Tibial nerve (tissue), 4 donors: ENCODE data around the gene TANC1. TPM values are rescaled to one million over a fixed set of nuclear protein-coding genes. Genes with fewer than 3 reads are reported as not detected.

ENCODE experiments used
- DNase-seq, 2 donors: peaks; one replicate each; pipeline ENCODE4 v3.0.0-alpha.2; 2019; ENCODE audit warnings: low spot score in 2 of 2
- H3K27ac ChIP-seq, 4 donors: fragments of 200-600 bp; sonication (generic) in 3 of 4; one replicate each; pipeline ENCODE4 v1.5.1; 2017 to 2019; ENCODE audit warnings: mild to moderate bottlenecking in 1 of 4
- H3K27me3 ChIP-seq, 2 donors: fragments of 200-600 bp; sonication (generic) in 1 of 2; one replicate each; pipeline versions ENCODE4 v1.5.1 to v1.6.0; 2017 to 2019
- H3K36me3 ChIP-seq, 3 donors: fragments of 200-600 bp; sonication (generic); one replicate each; pipeline ENCODE4 v1.5.1; 2018 to 2019
- H3K4me1 ChIP-seq, 4 donors: fragments of 200-600 bp; sonication (generic) in 3 of 4; one replicate each; pipeline ENCODE4 v1.5.1; 2017 to 2019
- H3K4me3 ChIP-seq, 4 donors: fragments of 200-600 bp; sonication (generic) in 3 of 4; one replicate each; pipeline ENCODE4 v1.5.1; 2017 to 2019; ENCODE audit warnings: mild to moderate bottlenecking in 1 of 4, moderate library complexity in 1 of 4
- H3K9me3 ChIP-seq, 4 donors: fragments of 200-600 bp; sonication (generic) in 3 of 4; one replicate each; pipeline ENCODE4 v1.5.1; 2017 to 2019
- CTCF ChIP-seq, 5 experiments: fragments of 200-600 bp in 3 of 5; fragments of 450-650 bp in 2 of 5; sonication (generic) in 3 of 5; IDR thresholded peaks; one replicate each; pipeline ENCODE4 v1.5.1; 2016 to 2019; ENCODE audit warnings: antibody characterized with exemption in 5 of 5, mild to moderate bottlenecking in 3 of 5, moderate library complexity in 2 of 5
- EP300 ChIP-seq, 2 donors: sonication (generic); formaldehyde crosslinking; IDR thresholded peaks; one replicate each; pipeline ENCODE4 v1.6.1; 2017; ENCODE audit warnings: antibody characterized with exemption in 2 of 2, mild to moderate bottlenecking in 1 of 2
- POLR2A ChIP-seq, 2 donors: fragments of 450-650 bp; IDR thresholded peaks; one replicate each; pipeline ENCODE4 v1.6.1; 2017; ENCODE audit warnings: antibody characterized with exemption in 2 of 2, mild to moderate bottlenecking in 2 of 2, moderate library complexity in 2 of 2
- WGBS, 2 donors: methylation state at CpG; one replicate each; pipeline ENCODE4 v1.1.5; 2018; 5-methylcytosine and 5-hydroxymethylcytosine counted together
- total RNA-seq, 4 donors: library from RNA; depleted of rRNA; stranded (reverse); fragments of >200 nt; gene quantifications; one replicate each; pipeline ENCODE4 v1.1.0, GENCODE V29; 2016

Gene TANC1
- total RNA-seq, 4 donors from 2014 or later = 43.5 to 66.3 (median 57.6) TPM

- TF ChIP-seq POLR2A (IDR thresholded peaks at IDR 0.05) (no peak), CTCF (IDR thresholded peaks at IDR 0.05) (no peak)
- H3K4me1 ChIP-seq = peaks cover 0 to 11% (median 4%) of the 10 kb centered on the region in 4 donors
- DNase-seq = no peak
- H3K27ac ChIP-seq = no peak overlapping the region
- 62 to 63% methylated on average over 6 of the region's 6 CpGs for WGBS, 2 donors
- no peaks in the 10 kb centered on the region for H3K27me3 ChIP-seq
- H3K36me3 ChIP-seq = no peaks in the 10 kb centered on the region
- no peak overlapping the region for H3K4me3 ChIP-seq
- H3K9me3 ChIP-seq = no peaks in the 10 kb centered on the region
Measured at GRCh38 chr2:158948964-158949699, 19.3 kb upstream of the TANC1 start.

GRCh38 chr2:158953454-158953853, 15.0 kb upstream of the TANC1 start:
- no peaks in the 10 kb centered on the region for H3K9me3 ChIP-seq
- H3K27me3 ChIP-seq = no peaks in the 10 kb centered on the region
- TF ChIP-seq POLR2A (IDR thresholded peaks at IDR 0.05) = no peak
- no peak for TF ChIP-seq EP300 (IDR thresholded peaks at IDR 0.05)
- TF ChIP-seq CTCF (IDR thresholded peaks at IDR 0.05) = no peak
- peak overlapping the region in 2 of 4 donors; percentile 12 to 37 for H3K27ac ChIP-seq
- DNase-seq = no peak
- no peak overlapping the region for H3K4me3 ChIP-seq
- H3K4me1 ChIP-seq = peaks cover 0 to 22% (median 9%) of the 10 kb centered on the region in 4 donors
- H3K36me3 ChIP-seq = no peaks in the 10 kb centered on the region
- 18% methylated on average over 4 of the region's 4 CpGs for WGBS, 2 donors

- 28 to 29% methylated on average over 5 of the region's 5 CpGs for WGBS, 2 donors
Measured at GRCh38 chr2:158953926-158954763, 14.3 kb upstream of the TANC1 start.

GRCh38 chr2:158955842-158956365, 12.5 kb upstream of the TANC1 start:
- 40 to 41% methylated on average over 2 of the region's 2 CpGs for WGBS, 2 donors

More at GRCh38 chr2:158953926-158954763, 14.3 kb upstream of the TANC1 start:
- H3K27ac ChIP-seq = peak overlapping the region in 2 of 4 donors; percentile 12 to 37
- H3K36me3 ChIP-seq = no peaks in the 10 kb centered on the region
- no peaks in the 10 kb centered on the region for H3K27me3 ChIP-seq
- no peak overlapping the region for H3K4me3 ChIP-seq
- peaks cover 0 to 22% (median 9%) of the 10 kb centered on the region in 4 donors for H3K4me1 ChIP-seq
- H3K9me3 ChIP-seq = no peaks in the 10 kb centered on the region
- DNase-seq = peak; percentile 69 to 77
- TF ChIP-seq CTCF (IDR thresholded peaks at IDR 0.05) = no peak
- peak in 1 of 2 donors; percentile 39 for TF ChIP-seq EP300 (IDR thresholded peaks at IDR 0.05)
- no peak for TF ChIP-seq POLR2A (IDR thresholded peaks at IDR 0.05)

More at GRCh38 chr2:158955842-158956365, 12.5 kb upstream of the TANC1 start:
- DNase-seq = no peak
- Histone ChIP-seq H3K9me3 (no peaks in the 10 kb centered on the region), H3K27ac (peak overlapping the region in 2 of 4 donors; percentile 0 to 63), H3K4me3 (no peak overlapping the region), H3K36me3 (no peaks in the 10 kb centered on the region), H3K27me3 (no peaks in the 10 kb centered on the region), H3K4me1 (peaks cover 0 to 22% (median 9%) of the 10 kb centered on the region in 4 donors)
- TF ChIP-seq POLR2A (IDR thresholded peaks at IDR 0.05) (no peak), CTCF (IDR thresholded peaks at IDR 0.05) (no peak), EP300 (IDR thresholded peaks at IDR 0.05) (no peak)
